Heart left ventricle (tissue), 16 donors: ENCODE measurements around the gene CLCN4. TPM values are rescaled to one million over a fixed set of nuclear protein-coding genes. Genes with fewer than 3 reads are reported as not detected.

Experiments used
- ATAC-seq, 4 donors: fragments of 200-7000 bp; cut with Tn5 transposase; one replicate each; pipeline ENCODE4 v1.9.1; 2020 to 2022; ENCODE audit warnings: moderate library complexity in 4 of 4, mild to moderate bottlenecking in 3 of 4, moderate number of reproducible peaks in 1 of 4
- DNase-seq, 5 donors: peaks; one replicate each; pipeline ENCODE4 v3.0.0-alpha.2; 2020
- H3K27ac ChIP-seq, 12 donors: fragments of 200-600 bp; sonication (generic) in 4 of 12; one replicate each; pipeline versions ENCODE4 v1.5.0 to v1.8.0; 2016 to 2022; ENCODE audit warnings: mild to moderate bottlenecking in 2 of 12
- H3K27me3 ChIP-seq, 9 donors: fragments of 200-600 bp; sonication (generic) in 2 of 9; one replicate each; pipeline versions ENCODE4 v1.5.1 to v1.8.0; 2016 to 2022; ENCODE audit warnings: mild to moderate bottlenecking in 3 of 9
- H3K36me3 ChIP-seq, 9 donors: fragments of 200-600 bp; sonication (generic) in 2 of 9; one replicate each; pipeline versions ENCODE4 v1.5.0 to v1.8.0; 2018 to 2022; ENCODE audit warnings: mild to moderate bottlenecking in 2 of 9
- H3K4me1 ChIP-seq, 12 donors: fragments of 200-600 bp; sonication (generic) in 4 of 12; one replicate each; pipeline versions ENCODE4 v1.5.0 to v1.8.0; 2016 to 2022; ENCODE audit warnings: mild to moderate bottlenecking in 3 of 12
- H3K4me3 ChIP-seq, 12 donors: fragments of 200-600 bp; sonication (generic) in 4 of 12; one replicate each; pipeline versions ENCODE4 v1.5.0 to v1.8.0; 2017 to 2022; ENCODE audit warnings: mild to moderate bottlenecking in 9 of 12, moderate library complexity in 4 of 12
- H3K9me3 ChIP-seq, 12 donors: fragments of 200-600 bp; sonication (generic) in 4 of 12; one replicate each; pipeline versions ENCODE4 v1.5.0 to v1.8.0; 2016 to 2022; ENCODE audit warnings: mild to moderate bottlenecking in 1 of 12
- CTCF ChIP-seq, 12 donors: fragments of 200-600 bp; sonication (generic) in 4 of 12; IDR thresholded peaks; one replicate each; pipeline versions ENCODE4 v1.5.0 to v1.8.0; 2018 to 2022; ENCODE audit warnings: antibody characterized with exemption in 12 of 12, mild to moderate bottlenecking in 5 of 12
- POLR2A ChIP-seq, 2 donors: fragments of 450-650 bp; IDR thresholded peaks; one replicate each; pipeline ENCODE4 v1.6.1; 2017; ENCODE audit warnings: antibody characterized with exemption in 2 of 2, mild to moderate bottlenecking in 2 of 2, moderate library complexity in 2 of 2
- WGBS, 4 donors: extraction: QIAGEN DNeasy Blood & Tissue Kit in 2 of 4; methylation state at CpG; one replicate each; pipeline versions ENCODE4 v1.1.5 to v1.1.7; 2013 to 2018; 5-methylcytosine and 5-hydroxymethylcytosine counted together
- intact Hi-C, 10 donors: fragments of 100-400 bp; cut with DNase I; formaldehyde crosslinking; loops; one replicate each; pipeline versions ENCODE4 v1.11.1 to v1.14.2; 2022
- polyA plus RNA-seq, 2 donors: library from polyadenylated mRNA; stranded (reverse); fragments of 200-250 nt; gene quantifications; one replicate each; pipeline ENCODE4 v1.2.3, GENCODE V29; 2013
- total RNA-seq, 9 donors: library from RNA; depleted of rRNA in 2 of 9; stranded (reverse); fragments of >200 nt in 2 of 9; fragmentation: NEBNext Ultra II Directional in 3 of 9; extraction: Animal tissue kit (Norgen Biotek cat#: 25700) in 3 of 9; gene quantifications; one replicate each; pipeline versions ENCODE4 v1.1.0 to v1.2.4, GENCODE V29; 2016 to 2023
- donor health status: ischemic (EF 13 %, LVEDD 7.1; RV severe dilation, severe dysfunction).
- donor health status: healthy with polysubstance abuse.
- donor health status: DM: no; HTN: yes; CAD: no.
- donor health status: DM: no; HTN: no; CAD: no.
- donor health status: ischemic (EF 25% LVEDD 6.9; RV normal size, moderate dysfunction).
- donor health status: ischemic (EF 25% LVEDD 5.7; RV mildly dilated, moderate dysfunction).
- donor health status: healthy.
- donor health status: DM: yes; HTN: yes; CAD: no.
- donor health status: ischemic (EF 35%, LVEDD 5.7; RV mildly dilated, moderate dysfunction).
- donor health status: nonischemic (EF 11% LVEDD 7.7; RV severe dilation, severe dysfunction).
- donor health status: DM: yes; HTN: yes; CAD: no.
- donor health status: PGD.
- donor health status: ischemic (EF 29% LVEDD 5.4; RV normal size, mild dysfunction).
- donor health status: nonischemic (EF 23%, LVEDD 6.1; RV moderate dilation, normal function).

Gene CLCN4
- total and polyA plus RNA-seq, 11 donors, result 6.4 to 39.0 (median 29.2) TPM

- Histone ChIP-seq H3K36me3 (no peaks in the 10 kb centered on the region), H3K27me3 (peaks cover 0 to 67% (median 0%) of the 10 kb centered on the region in 9 donors), H3K9me3 (no peaks in the 10 kb centered on the region), H3K4me1 (peaks cover 0 to 21% (median 5%) of the 10 kb centered on the region in 12 donors), H3K27ac (peak overlapping the region in 8 of 12 donors; percentile 56 to 85 (median 80)), H3K4me3 (peak overlapping the region in 11 of 12 donors; percentile 16 to 61 (median 45))
- DNase-seq, result no peak
- no peak for TF ChIP-seq CTCF (IDR thresholded peaks at IDR 0.05)
- no peak for TF ChIP-seq POLR2A (IDR thresholded peaks at IDR 0.05)
- WGBS, 4 donors, result 44 to 70% (median 52%) methylated on average over 3 of the region's 3 CpGs
- intact Hi-C loops, result no loop called here
- ATAC-seq, result peak in 1 of 4 donors; percentile 12
These were observed 768 bp downstream of the CLCN4 start for GRCh38 chrX:10157543-10157942.

- TF ChIP-seq POLR2A (IDR thresholded peaks at IDR 0.05) (no peak), CTCF (IDR thresholded peaks at IDR 0.05) (no peak)
- peak in 2 of 5 donors; percentile 39 to 64 for DNase-seq
- H3K4me1 ChIP-seq, result peaks cover 0 to 21% (median 5%) of the 10 kb centered on the region in 12 donors
- H3K9me3 ChIP-seq, result no peaks in the 10 kb centered on the region
- H3K27ac ChIP-seq, result peak overlapping the region in 5 of 12 donors; percentile 2 to 83 (median 52)
- peaks cover 0 to 66% (median 0%) of the 10 kb centered on the region in 9 donors for H3K27me3 ChIP-seq
- 17 to 41% (median 29%) methylated on average over 36 to 64 of the region's 64 CpGs for WGBS, 4 donors
- H3K4me3 ChIP-seq, result peak overlapping the region in 10 of 12 donors; percentile 16 to 61 (median 44)
- no peaks in the 10 kb centered on the region for H3K36me3 ChIP-seq
- intact Hi-C loops, result no loop called here
- peak in 3 of 4 donors; percentile 34 to 43 (median 42) for ATAC-seq
These were observed 1.7 kb downstream of the CLCN4 start for GRCh38 chrX:10158279-10159144.

- no peak for TF ChIP-seq POLR2A (IDR thresholded peaks at IDR 0.05)
- TF ChIP-seq CTCF (IDR thresholded peaks at IDR 0.05), result no peak
- H3K4me1 ChIP-seq, result peaks cover 0 to 21% (median 5%) of the 10 kb centered on the region in 12 donors
- ATAC-seq, result no peak
- no peak for DNase-seq
- H3K36me3 ChIP-seq, result no peaks in the 10 kb centered on the region
- H3K27me3 ChIP-seq, result peaks cover 0 to 61% (median 0%) of the 10 kb centered on the region in 9 donors
- intact Hi-C loops, result no loop called here
- no peaks in the 10 kb centered on the region for H3K9me3 ChIP-seq
- WGBS, 4 donors, result 42 to 58% (median 55%) methylated on average over 7 of the region's 7 CpGs
- no peak overlapping the region for H3K4me3 ChIP-seq
- no peak overlapping the region for H3K27ac ChIP-seq
These were observed 2.3 kb downstream of the CLCN4 start for GRCh38 chrX:10159145-10159468.

GRCh38 chrX:10160211-10160610, 3.4 kb downstream of the CLCN4 start:
- intact Hi-C loops, result no loop called here
- Histone ChIP-seq H3K36me3 (no peaks in the 10 kb centered on the region), H3K27me3 (peaks cover 0 to 52% (median 0%) of the 10 kb centered on the region in 9 donors), H3K4me1 (peaks cover 0 to 21% (median 5%) of the 10 kb centered on the region in 12 donors), H3K4me3 (no peak overlapping the region), H3K9me3 (no peaks in the 10 kb centered on the region), H3K27ac (peak overlapping the region in 2 of 12 donors; percentile 29 to 34)
- no peak for DNase-seq
- WGBS, 4 donors, result 43 to 58% (median 53%) methylated on average over 9 of the region's 9 CpGs
- TF ChIP-seq POLR2A (IDR thresholded peaks at IDR 0.05) (no peak), CTCF (IDR thresholded peaks at IDR 0.05) (no peak)
- ATAC-seq, result peak in 1 of 4 donors; percentile 29
